HG03575 (cell line): ENCODE measurements around the gene SVIP.

Experiments
- ATAC-seq: cut with Tn5 transposase; IDR thresholded peaks from one replicate; pipeline ENCODE4 v1.9.1; 2021; ENCODE audit not compliant: unreplicated experiment, insufficient number of reproducible peaks, low FRiP score; ENCODE audit errors: extremely low read depth

Gene SVIP

DNA sequence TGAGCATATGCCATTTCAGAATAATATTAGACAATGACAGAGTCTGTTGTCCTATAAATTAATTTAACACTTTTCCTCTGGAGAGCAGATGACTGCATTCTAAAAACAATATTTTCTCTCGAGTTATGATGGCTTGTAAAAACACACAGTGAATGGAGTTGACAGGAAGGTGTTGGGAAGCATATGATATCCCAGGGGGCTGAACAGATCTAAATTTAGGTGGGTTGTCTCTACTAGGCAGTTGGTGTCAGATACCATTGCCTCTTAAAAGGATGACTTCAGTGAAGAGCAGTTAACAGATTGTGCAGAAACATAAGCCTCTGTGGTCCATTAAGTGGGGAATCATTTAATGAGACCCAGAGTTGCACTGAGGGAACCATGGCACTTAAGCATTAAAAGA lies 30.7 kb downstream of the SVIP start:
- no peak for ATAC-seq

DNA sequence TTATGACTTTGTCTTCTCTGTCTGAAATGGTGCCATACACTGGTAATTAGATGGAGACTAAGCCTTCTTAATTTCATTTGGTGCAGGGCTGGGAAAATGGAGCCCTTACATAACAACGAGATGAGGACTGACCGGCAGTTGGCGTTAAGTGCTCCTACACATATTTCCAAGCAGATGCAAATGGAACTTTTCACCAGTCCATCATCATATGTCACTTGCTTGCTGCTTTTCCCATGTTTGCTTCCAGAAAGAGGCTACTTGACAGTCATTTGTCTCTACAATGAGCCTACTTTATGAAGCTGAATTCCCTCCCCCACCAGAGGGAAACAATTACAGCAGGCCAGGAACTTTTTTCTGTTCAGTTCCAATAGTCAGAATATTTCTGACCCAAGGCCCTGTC lies 32.6 kb downstream of the SVIP start:
- ATAC-seq, result no peak

DNA sequence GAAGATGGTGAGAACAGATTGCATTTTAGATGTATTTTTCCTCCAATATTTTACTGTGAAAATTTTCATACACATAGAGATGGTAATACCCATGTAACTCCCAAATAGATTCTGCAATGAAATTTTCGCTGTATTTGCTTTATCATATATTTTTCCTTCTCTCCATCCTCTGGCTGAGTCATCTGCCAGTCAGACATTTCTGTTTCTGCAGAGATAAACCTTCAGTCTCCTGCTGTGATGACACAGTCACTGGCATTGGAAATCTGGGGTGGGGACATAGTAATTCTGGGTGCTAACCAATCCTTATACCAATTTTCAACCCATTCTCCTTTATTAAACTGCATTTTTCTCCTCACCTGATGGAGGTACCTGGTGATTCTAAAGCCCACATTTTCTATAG lies 33.7 kb downstream of the SVIP start:
- no peak for ATAC-seq

DNA sequence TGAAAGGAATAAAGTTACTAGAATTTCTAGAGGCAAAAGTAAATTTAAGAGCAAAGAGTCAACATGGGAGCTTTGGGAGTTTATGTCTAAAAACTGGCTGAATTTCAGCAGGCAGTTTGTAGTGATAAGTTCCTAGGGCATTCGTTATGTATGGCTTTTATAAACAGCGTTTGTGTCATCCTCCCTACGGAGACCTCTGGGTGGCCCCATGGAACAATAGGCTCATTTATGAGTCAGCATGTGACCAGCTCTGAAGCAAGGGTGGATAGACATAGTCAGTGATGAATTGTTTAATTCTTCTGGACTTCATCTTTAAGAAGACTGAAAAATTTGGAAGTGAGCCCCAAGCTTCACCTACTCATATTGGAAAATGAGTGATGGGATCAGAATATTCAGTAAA lies 37.1 kb downstream of the SVIP start:
- no peak for ATAC-seq

DNA sequence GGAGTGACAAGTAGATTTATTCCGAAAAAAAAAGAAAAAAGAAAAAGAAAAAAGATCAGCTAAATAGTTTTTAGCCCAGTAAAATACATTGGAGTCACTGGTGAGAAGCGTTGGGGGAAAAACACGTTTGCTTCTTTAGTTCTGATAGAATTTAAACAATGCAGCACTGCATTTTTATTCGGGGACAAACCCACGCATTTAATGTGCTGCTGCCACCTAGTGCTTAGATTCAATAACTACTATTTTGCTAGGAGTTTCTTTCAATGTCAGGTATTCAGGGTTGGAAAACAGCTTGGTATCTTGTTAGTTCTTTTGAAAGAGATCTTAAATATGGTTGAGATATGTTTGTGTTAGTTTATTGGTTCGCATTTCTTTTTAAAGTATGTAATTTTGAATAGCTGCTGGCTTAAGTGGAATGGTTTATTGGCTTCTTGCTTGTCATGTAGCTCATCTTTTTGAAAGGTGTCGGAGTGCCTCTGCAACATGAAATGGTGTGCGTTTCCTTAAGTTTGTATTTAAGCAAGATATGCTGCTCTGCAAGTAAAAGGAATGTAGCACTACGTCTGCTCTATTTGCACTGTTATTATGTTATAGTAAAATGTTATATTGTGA lies 41.9 kb downstream of the SVIP start:
- ATAC-seq, result no peak

DNA sequence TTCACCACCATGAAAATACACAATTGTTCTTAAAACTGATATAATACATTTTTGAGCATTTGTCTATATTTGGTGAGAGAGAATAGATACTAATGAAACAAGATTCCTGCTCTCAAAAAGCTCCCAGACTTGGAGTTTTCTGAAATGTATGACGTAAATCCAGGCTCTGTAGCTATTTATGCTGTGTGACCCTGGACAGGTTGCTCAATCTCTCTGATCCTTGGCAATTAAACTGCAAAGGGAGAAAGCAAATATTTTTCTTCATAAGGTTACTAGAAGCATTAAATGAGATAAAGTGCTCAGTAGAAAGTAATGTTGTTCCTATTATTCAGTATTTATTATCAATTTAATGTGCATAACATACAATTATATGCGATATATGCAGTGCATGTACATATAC lies 42.5 kb downstream of the SVIP start:
- no peak for ATAC-seq

DNA sequence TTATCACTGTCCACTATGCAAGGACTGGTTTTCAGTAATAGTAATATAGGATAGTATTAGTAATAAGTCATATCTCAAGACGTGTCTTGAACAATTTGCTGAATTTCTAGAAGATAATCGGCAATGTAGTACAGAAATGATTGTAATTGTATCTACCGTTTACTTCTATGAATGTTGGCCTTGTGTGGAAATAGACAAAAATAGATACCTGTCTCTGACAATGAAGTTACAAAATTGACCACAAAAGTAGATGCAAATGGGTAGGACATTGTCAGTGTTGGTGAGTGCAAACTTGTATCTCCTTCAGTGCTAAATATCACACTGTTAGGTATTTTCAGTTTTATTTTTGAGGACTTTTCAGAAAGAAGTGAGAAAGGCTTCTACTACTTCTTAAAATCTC lies 43.1 kb downstream of the SVIP start:
- peak; percentile 93 for ATAC-seq

DNA sequence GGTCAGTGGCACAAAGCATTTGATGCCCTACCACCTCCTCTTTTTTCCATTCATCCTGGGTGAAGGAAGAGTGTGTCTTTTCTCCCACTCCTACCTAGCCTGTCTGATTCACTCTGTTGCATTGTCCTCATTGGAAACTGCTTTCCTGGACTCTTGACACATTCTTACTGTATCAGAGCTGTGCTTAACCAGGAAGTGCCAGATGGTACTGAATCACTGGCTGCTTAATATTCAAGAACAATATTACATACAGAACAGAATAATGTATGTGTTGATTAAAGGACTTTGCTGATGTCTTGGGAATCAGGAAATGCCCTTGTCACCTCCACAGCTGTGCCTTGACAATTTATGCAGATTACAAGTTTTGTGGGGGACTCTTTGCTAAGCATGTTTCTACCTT lies 44.4 kb downstream of the SVIP start:
- no peak for ATAC-seq

DNA sequence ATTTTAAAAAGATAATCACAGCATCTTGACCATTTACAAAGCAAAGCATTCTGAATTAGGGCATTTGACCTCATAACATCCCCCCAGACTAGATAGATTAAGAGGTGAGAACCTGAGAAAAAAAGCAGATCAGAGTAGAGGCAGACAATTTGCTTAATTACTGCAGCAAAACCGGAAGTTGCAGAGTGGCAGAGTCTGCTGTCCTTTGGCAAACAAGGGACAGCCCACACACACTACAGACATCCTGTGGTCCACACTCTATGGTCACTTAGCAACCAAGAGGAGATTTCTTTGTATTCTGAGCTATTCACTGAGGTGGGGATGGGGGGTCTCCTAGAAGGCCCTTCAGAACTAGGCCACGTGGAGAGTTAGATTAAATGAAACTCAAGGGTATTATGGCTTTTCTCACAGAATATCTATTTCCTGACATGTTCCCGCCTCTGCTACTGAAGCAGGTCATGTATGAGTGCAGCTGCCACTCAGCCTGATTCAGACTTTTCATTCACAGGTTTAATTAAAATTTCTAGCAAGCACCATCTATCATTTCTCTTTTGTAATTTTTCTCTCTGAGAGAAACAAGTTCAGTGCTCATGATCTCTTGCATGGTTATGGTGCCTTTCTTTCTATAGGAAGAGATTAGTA lies 48.5 kb downstream of the SVIP start:
- ATAC-seq, result peak; percentile 75

DNA sequence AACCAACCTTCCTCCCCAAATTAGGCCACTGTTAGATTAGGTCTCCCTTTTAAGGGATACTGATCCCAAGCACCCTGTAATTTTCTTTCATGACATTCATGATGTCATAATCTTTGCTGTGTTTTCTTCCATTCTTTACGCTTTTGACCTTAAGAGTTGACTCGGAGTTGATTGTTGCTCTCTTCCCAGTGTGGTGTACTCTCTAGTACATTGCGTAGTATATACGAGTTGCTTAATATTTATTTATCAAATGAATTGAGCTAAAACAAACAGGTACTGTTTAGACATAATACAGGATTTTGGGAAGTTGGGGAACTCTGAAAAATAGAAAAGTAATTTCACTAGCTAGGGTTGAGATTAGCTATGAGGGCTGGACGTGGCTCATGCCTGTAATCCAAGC lies 49.8 kb downstream of the SVIP start:
- no peak for ATAC-seq

DNA sequence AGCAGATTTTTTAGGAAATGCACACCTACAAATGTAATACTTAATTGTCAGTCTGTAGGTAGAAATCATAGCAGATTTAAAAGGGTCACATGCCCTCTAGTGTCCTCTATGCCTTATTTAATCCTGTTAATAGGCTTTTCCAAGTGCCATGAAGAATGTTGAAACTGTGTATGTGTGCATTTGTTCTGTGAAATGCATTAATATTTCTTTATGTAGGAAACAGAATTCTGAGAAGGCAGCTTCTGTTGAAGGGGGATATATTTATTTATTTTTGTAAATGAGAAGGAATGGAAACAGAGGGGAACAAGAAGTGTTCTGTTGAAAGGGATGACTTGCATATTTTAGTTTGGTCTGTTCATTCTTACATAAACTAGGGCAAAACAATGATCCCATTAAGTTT lies 51.0 kb downstream of the SVIP start:
- no peak for ATAC-seq

DNA sequence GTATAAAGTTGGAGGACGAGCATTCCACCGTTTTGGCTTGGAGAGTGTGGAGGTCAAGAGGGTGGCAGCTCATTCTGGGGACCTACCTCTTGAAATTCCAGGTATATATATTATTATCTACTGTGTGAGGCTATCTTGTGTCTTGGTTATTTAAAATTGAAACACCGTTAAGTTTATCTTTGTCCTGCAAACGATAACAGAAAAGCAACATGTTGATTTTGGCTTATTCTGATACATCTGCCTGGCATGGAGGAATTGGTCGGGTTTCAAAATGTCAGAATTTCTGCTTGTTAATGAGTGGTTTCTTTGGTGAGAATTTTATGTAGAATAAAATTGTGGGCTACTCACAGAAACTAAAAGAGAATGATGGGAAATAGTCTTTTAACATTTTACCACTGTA lies 54.4 kb downstream of the SVIP start:
- ATAC-seq, result no peak

DNA sequence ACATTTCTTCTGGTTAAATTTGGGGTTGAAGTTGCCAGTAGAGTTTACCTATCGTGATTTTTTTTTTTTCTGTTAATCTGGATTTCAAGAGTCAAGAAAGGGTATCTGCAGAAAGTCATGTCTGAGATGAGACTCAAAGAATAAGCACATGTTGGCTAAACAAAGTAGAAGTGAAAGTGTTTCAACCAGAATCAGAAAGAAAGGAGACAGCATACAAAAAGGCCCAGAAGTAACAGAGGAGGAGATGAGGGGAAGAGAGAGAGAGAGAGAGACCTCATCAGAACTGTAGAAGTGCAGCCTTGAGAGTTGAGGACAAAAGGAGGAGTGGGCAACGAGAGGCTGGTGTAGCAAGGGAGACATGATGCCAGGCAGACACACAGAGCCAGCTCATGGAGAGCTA lies 54.9 kb downstream of the SVIP start:
- ATAC-seq, result peak; percentile 65

DNA sequence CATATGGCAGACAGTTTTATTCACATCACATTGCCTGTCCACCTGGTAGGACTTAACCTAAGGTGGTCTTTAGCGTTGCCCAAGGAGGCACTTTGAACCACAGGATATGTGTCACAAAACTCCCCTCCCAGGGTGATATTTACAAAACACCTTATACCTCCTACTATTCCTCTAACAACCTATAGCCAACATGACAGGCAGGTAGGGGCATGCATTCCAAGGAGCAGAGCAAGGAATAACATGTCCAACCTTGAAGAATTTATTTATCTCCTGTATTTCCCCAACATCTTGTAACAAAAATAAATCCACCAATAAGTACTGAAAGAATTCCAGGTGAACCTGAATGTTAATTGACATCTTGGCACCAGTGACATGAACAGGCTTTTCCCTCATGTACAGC lies 60.5 kb downstream of the SVIP start:
- no peak for ATAC-seq
